Stimulated activated CD4-positive, alpha-beta T cell treated with anti-CD3 and anti-CD28 coated beads, Interleukin-4, amount 100 ng/mL, for 48 hours (primary cell): ENCODE measurements around the gene ZNF460.

ENCODE experiments used
- DNase-seq, 2 donors: peaks; one replicate each; pipeline ENCODE4 v3.0.0-alpha.2; 2020; ENCODE audit warnings: low read depth in 2 of 2

Gene ZNF460

GRCh38 chr19:57280962-57281400 lies 696 bp downstream of the ZNF460 start:
- DNase-seq = no peak

- DNase-seq = no peak
These were observed 1.8 kb downstream of the ZNF460 start for GRCh38 chr19:57282011-57282643.

- DNase-seq = no peak
These were observed 8.1 kb downstream of the ZNF460 start for GRCh38 chr19:57288373-57288772.

DNA sequence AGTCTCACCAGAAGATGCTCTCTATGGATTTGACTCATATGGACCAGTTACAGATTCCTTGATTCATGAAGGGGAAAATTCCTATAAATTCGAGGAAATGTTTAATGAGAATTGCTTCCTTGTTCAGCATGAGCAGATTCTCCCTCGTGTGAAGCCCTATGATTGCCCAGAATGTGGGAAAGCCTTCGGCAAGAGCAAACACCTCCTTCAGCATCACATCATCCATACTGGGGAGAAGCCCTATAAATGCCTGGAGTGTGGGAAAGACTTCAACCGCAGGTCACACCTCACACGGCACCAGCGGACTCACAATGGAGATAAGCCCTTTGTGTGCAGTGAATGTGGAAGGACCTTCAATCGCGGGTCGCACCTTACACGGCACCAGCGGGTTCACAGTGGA lies 10.7 kb downstream of the ZNF460 start:
- no peak for DNase-seq

DNA sequence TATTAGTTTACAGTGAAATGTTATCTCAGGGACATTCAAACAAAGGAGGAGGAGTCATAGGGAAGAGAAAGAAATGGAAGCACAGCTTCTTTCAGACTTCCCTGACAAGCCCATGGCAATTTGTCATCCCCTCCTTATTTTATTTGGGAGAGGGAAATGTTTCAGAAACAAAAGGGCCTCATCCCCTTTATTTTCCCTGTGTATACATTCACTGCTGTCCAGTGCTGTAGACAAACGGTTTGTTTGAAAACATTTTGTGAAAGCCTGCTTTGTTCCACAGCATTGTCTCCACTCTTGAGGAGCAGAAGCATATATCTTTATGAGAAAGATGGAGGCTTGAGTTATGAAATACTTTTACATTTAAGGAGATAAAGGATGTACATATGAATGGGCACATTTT lies 12.3 kb downstream of the ZNF460 start:
- no peak for DNase-seq

GRCh38 chr19:57293719-57294118 lies 13.4 kb downstream of the ZNF460 start:
- no peak for DNase-seq

- no peak for DNase-seq
These were observed 21.8 kb downstream of the ZNF460 start for GRCh38 chr19:57302020-57302465.

DNA sequence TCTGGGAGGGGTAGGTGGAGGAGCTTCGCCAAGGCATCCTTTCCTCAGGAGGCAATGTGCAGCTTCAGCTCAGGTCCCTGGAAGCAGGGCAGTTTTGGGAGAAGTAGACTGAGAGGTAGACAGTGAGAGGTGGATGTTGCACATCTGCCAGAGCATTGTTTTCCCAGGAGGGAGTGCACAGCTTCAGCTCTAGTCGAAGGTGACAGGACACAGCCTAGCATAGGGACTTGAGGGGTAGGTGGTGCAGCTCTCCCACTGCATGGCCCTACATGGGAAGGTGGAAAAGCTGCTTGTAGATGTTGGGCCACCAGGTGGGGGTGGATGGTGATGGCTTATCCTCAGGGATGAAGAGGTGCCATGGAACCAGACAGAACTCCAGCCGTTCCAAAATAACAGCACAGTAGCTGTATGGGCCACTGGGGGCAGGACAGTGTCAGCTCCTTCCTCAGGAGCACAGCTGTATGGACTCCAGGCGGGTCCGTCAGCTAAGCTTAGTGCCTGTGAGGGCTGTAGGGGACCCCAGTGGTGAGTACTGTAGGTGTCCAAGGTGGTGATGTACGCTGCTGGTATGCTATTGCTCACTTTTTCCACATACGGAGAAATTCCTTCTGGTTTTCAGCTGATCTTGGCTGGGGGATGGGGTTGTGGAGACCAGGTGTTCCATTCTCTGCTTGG lies 22.6 kb downstream of the ZNF460 start:
- no peak for DNase-seq

DNA sequence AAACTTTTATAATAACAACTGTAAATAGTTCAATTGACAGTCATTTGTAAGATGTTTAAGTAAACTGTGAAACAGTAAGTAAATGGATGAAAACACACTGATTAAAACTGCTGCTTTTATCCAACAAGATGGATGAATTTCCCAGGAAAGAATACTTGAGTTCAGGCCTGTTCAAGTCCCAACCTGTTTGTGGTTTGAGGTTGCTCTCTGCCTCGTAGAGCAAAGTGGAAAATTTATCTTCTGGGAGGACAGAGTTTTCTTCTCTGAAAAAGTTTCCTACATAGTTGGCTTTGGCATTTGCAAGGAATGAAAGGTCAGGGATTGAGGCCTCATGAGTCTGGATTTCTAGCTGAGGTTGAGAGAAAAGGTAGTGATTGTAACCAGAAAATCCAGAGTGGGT lies 24.8 kb downstream of the ZNF460 start:
- no peak for DNase-seq

GRCh38 chr19:57308514-57308913 lies 28.2 kb downstream of the ZNF460 start:
- no peak for DNase-seq

- no peak for DNase-seq
These were observed 30.5 kb downstream of the ZNF460 start for GRCh38 chr19:57310792-57311191.

- no peak for DNase-seq
These were observed 33.9 kb downstream of the ZNF460 start for GRCh38 chr19:57314146-57314545.

DNA sequence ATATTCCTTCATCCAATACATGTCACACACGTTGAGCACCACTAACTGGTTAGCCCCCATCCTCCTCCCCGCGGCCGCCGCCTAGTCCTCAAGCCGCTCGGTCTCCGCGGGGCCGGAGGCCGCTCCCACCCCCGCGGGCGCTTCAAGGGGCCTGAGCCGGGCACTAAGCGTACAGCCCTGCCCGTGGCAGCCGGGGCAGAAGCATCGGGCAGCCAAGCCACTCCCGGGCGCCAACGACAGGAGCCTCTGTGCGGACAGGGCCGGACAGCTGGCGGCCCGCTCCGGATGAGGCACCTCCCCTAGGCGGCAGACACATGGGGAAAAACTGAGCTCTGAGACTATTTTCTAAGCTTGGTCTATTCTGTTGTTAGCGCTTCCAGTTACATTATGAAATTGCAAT lies 37.2 kb downstream of the ZNF460 start:
- DNase-seq = no peak

DNA sequence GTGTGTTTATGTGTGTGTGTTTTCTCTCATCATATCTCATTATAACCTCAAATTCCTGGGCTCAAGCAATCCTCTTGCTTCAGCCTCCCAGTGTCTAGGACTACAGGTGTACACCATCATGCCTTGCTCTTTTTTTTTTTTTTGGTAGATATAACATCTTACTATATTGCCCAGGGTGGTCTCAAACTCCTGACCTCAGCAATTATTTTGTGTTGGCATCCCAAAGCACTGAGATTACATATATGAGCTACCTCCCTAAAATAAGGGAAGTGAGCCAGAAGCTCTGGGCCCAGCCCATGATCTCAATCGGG lies 39.5 kb downstream of the ZNF460 start:
- DNase-seq = no peak

GRCh38 chr19:57320180-57321084 lies 40.1 kb downstream of the ZNF460 start, which contains the start of gene ZNF543:
Gene ZNF543, plus strand, starts transcription at chr19:57320472. Its CDS starts 382 bp downstream, at chr19:57320854.
- peak; percentile 90 for DNase-seq

DNA sequence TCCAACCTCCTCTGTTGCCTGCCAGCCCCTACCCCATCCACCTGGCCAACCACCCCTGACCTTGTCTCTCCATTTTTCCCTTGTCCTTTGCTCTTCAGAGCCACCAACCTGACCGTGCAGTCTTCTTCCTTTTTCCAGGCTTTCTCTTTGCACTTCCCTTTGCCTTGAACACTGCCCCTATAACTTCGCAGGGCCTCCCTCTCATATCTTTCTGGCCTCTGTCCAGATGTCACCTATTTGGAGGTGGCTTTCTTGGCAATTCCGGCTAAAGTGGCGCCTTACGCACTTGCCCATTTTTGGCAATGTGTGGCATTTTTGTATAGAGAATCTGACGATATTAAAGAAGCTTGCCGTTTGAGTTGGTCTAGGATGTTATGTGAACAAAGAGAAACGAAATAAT lies 40.8 kb downstream of the ZNF460 start:
- no peak for DNase-seq

DNA sequence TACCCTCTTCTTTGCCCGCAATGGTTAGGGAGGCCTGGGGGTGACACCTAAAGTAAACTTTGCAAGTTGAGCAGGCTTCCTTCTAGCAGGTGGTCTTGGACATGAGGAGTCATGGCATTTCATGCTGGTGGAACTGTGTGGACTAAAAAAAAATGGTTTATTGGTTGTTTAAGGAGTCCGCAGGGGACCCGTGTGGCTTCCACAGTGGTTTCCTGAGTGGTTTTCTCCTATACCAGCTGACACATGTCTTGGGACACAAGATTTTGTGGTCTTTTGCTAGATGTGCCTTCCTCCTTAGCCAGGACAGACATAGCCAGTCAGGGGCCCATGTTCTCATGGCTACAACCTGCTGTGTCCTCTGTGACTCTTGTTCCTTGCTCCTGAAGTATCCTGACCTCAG lies 41.5 kb downstream of the ZNF460 start:
- no peak for DNase-seq

GRCh38 chr19:57324992-57325391 lies 44.7 kb downstream of the ZNF460 start:
- no peak for DNase-seq

- no peak for DNase-seq
These were observed 47.7 kb downstream of the ZNF460 start for GRCh38 chr19:57327993-57328392.

- DNase-seq = no peak
These were observed 53.9 kb downstream of the ZNF460 start for GRCh38 chr19:57334191-57334590.

GRCh38 chr19:57338877-57339276 lies 58.6 kb downstream of the ZNF460 start:
- DNase-seq = no peak

GRCh38 chr19:57342582-57342981 lies 62.3 kb downstream of the ZNF460 start:
- DNase-seq = no peak
